Activated T-helper 17 cell treated with anti-CD3 and anti-CD28 coated beads, Interleukin-2, amount 50 U/mL, for 72 hours (primary cell): Measurements from ENCODE around the gene KLRC4. TPM values are rescaled to one million over a fixed set of nuclear protein-coding genes. Genes with fewer than 3 reads are reported as not detected.
"Not testable (repeated sequence)": the region's sequence is repeated elsewhere in the genome, so short reads cannot be mapped to it uniquely, and the experiment has no call there.

Source experiments
- ATAC-seq: fragments of 150-1000 bp; cut with Tn5 transposase; replicated peaks from 2 replicates; pipeline ENCODE4 v1.10.0; 2021; ENCODE audit warnings: mild to moderate bottlenecking, moderate library complexity
- H3K27ac Mint-ChIP-seq: one replicate; pipeline ENCODE4 v1.8.0; 2022; ENCODE audit warnings: mixed read lengths
- H3K27me3 Mint-ChIP-seq: one replicate; pipeline ENCODE4 v1.8.0; 2022; ENCODE audit warnings: mixed read lengths
- H3K36me3 Mint-ChIP-seq: one replicate; pipeline ENCODE4 v1.8.0; 2022; ENCODE audit warnings: low read depth, mild to moderate bottlenecking, mixed read lengths
- H3K4me1 Mint-ChIP-seq: one replicate; pipeline ENCODE4 v1.8.0; 2022; ENCODE audit warnings: mixed read lengths
- H3K4me3 Mint-ChIP-seq: one replicate; pipeline ENCODE4 v1.8.0; 2022; ENCODE audit warnings: mild to moderate bottlenecking, mixed read lengths
- H3K9me3 Mint-ChIP-seq: one replicate; pipeline ENCODE4 v1.8.0; 2022; ENCODE audit warnings: mixed read lengths
- total RNA-seq, 2 donors: library from RNA; stranded (reverse); gene quantifications; one replicate each; pipeline ENCODE4 v1.2.3, GENCODE V29; 2022

Gene KLRC4, protein sequence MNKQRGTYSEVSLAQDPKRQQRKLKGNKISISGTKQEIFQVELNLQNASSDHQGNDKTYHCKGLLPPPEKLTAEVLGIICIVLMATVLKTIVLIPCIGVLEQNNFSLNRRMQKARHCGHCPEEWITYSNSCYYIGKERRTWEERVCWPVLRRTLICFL
- total RNA-seq: not detected

DNA sequence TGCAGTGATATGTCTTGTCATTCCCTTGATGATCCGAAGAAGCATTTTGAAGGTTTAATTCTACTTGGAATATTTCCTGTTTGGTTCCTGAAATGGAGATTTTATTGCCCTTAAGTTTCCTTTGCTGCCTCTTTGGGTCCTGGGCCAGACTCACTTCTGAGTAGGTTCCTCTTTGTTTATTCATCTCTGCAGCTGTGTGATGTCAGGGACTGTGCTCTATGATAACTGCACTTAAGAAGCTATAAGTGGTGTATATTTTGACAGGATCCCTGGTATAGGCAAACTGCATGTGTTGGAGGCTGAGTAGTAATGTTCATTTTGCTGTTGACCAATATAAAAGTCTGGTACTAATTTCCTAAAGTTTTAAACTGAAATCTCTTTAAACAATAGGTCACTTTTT lies at the start of gene KLRC4:
TSS of gene KLRC4 (minus strand) at position 366 of the 400 bp plus-strand sequence. CDS start at position 184, 182 bp downstream.
- Mint-ChIP-seq H3K4me3 (no peak within 1 kb of the TSS), H3K36me3 (no peaks in the 10 kb centered on the region), H3K4me1 (no peaks in the 10 kb centered on the region), H3K27ac (no peak within 1 kb of the TSS), H3K27me3 (peaks cover 3% of the 10 kb centered on the region), H3K9me3 (no peaks in the 10 kb centered on the region)
- no peak for ATAC-seq

DNA sequence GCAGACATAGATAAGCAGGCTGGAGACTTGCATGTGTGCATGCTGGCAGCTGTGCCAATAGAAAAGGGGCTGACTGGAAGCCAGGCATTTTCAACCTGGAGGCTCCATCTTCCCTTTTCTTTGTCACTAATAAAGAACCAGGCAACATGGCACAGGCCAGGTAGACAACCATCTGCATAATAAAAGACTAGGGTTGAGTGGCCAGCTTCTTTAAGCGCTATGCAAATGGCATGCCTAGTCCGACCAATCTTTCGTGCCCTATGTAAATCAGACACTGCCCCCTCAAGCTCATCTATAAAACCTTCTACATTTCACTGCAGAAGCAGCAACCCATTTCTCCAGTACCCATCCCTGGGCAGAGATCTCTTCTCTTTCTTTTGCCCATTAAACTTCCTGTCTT lies 48.2 kb upstream of the KLRC4 start:
- Mint-ChIP-seq H3K4me3 (no peak overlapping the region), H3K9me3 (peaks cover 9% of the 10 kb centered on the region), H3K27me3 (peaks cover 7% of the 10 kb centered on the region), H3K27ac (no peak overlapping the region), H3K36me3 (no peaks in the 10 kb centered on the region), H3K4me1 (no peaks in the 10 kb centered on the region)
- ATAC-seq: no peak

DNA sequence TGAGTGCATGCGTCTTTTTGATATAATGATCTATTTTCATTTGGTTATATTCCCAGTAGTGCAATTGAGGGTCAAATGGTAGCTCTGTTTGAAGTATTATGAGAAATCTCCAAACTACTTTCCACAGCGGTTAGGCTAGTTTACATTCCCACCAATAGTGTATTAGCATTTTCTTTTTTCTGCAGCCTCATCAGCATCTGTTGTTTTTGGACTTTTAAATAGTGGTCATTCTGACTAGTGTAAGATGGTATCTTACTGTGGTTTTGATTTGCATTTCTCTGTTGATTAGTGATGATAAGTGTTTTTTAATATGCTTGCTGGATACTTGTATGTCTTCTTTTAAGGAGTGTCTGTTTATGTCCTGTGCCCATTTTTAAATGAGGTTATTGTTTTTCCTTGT lies 47.3 kb upstream of the KLRC4 start:
- Mint-ChIP-seq H3K27me3 (peaks cover 3% of the 10 kb centered on the region), H3K4me1 (no peaks in the 10 kb centered on the region), H3K4me3 (no peak overlapping the region), H3K9me3 (peaks cover 9% of the 10 kb centered on the region), H3K36me3 (no peaks in the 10 kb centered on the region), H3K27ac (no peak overlapping the region)
- no peak for ATAC-seq

DNA sequence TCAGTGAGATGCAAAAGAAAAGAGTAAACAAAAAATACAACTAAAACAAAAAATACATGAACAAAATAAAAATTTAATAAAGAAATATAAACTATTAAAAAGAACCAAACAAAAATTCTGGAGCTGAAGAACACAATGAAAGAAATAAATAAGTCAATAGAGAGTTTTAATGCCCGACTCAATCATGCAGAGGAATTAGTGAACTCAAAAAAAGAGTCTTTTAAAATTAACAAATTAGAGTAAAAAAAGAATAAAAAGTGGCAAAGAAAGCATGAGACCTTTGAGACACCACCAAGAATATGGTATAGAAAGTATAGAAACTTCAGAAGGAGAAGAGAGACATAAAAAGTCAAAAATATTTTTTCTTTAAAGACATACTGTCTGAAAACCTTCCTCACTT lies 46.2 kb upstream of the KLRC4 start:
- Mint-ChIP-seq H3K36me3 (no peaks in the 10 kb centered on the region), H3K9me3 (peaks cover 9% of the 10 kb centered on the region), H3K27ac (no peak overlapping the region), H3K27me3 (no peaks in the 10 kb centered on the region), H3K4me3 (no peak overlapping the region), H3K4me1 (no peaks in the 10 kb centered on the region)
- ATAC-seq: no peak

DNA sequence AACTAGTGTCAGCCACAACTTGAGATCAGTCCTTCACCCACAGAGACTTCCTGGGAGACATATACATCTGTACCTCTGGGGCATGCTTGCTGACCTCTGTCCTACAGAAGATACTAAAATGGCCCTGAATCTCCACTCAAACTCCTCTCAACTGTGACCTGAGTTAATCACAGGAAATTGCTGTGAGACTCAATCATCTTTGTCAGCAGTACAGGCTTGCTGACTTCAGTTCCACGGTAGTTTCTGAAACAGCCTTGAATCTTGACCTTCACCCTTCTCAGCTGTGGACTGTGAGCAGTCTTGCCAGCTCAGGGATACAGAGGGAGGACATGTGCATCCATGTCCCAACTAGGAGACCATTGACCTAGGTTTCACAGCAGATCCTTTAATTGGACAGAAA lies 45.0 kb upstream of the KLRC4 start:
- H3K36me3 Mint-ChIP-seq: no peaks in the 10 kb centered on the region
- H3K27ac Mint-ChIP-seq: no peak overlapping the region
- H3K4me1 Mint-ChIP-seq: no peaks in the 10 kb centered on the region
- peaks cover 9% of the 10 kb centered on the region for H3K9me3 Mint-ChIP-seq
- no peaks in the 10 kb centered on the region for H3K27me3 Mint-ChIP-seq
- no peak overlapping the region for H3K4me3 Mint-ChIP-seq
- no peak for ATAC-seq

DNA sequence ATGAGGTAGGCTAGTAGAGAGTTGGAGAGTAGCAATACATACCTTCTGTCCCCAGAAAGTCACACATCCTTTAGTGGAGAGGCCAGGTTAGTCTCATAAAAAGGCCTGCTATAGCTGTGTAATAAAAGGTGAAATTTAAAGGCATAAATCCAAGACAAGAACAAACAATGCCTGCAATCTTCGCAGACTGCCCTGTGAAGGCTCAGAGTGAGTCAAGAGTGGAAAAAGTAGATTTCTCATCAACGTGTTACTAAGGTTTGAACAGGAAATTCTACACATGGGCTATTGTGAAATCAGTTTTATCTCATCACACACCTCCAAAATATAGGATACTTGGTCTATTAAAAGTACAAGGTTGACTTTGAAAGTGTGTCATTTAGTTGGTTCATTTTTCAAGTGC lies 43.6 kb upstream of the KLRC4 start, which contains the start of gene KLRC1:
TSS of gene KLRC1 (minus strand) at position 222 of the 400 bp plus-strand sequence. CDS start 2,221 bp downstream, outside the sequence.
- Mint-ChIP-seq H3K4me3 (no peak within 1 kb of the TSS), H3K27ac (no peak within 1 kb of the TSS), H3K4me1 (no peaks in the 10 kb centered on the region), H3K9me3 (peaks cover 9% of the 10 kb centered on the region), H3K36me3 (no peaks in the 10 kb centered on the region), H3K27me3 (peaks cover 3% of the 10 kb centered on the region)
- no peak for ATAC-seq

DNA sequence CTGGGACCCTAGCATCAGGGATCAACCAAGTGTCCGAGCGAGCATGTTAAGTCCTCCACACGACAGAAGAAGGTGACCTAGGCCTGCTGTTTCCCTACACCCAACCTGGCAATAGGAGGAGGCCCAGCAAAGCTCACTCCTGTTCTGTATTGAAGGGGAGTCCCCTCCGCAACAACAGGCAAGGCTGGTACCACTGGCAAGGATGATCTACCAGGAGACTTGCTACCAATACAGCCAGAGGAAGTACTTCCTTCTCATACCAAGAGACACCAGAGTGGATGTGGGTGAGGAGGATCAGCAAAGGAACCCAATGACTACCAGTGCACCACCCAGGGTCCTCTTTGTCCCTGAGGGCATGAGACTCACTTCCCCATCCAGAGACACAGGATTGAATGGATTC lies 38.7 kb upstream of the KLRC4 start:
- no peak overlapping the region for H3K4me3 Mint-ChIP-seq
- no peak for ATAC-seq
- H3K4me1 Mint-ChIP-seq: no peaks in the 10 kb centered on the region
- peaks cover 5% of the 10 kb centered on the region for H3K27me3 Mint-ChIP-seq
- no peaks in the 10 kb centered on the region for H3K36me3 Mint-ChIP-seq
- no peak overlapping the region for H3K27ac Mint-ChIP-seq
- no peaks in the 10 kb centered on the region for H3K9me3 Mint-ChIP-seq

DNA sequence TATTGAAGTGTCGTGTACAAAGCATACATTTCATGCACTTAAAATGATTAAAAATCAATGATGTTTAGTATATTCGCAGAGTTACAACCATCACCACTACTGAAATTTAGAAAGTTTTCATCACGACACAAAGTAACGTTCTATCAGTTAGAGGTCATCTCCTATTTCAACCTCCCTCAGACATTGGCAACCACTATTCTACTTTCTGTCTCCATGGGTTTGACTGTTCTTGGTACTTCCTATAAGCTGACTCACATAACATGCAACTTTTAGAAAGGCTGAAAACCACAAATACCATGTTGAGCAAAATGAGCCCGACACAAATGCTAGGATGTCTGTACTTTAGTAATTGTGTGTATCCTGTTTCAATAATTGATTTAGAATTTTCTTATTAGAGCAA lies 36.5 kb upstream of the KLRC4 start:
- ATAC-seq: peak; percentile 75
- H3K36me3 Mint-ChIP-seq, H3K9me3 Mint-ChIP-seq, H3K4me3 Mint-ChIP-seq, H3K27me3 Mint-ChIP-seq, H3K4me1 Mint-ChIP-seq, H3K27ac Mint-ChIP-seq: not testable (repeated sequence)

DNA sequence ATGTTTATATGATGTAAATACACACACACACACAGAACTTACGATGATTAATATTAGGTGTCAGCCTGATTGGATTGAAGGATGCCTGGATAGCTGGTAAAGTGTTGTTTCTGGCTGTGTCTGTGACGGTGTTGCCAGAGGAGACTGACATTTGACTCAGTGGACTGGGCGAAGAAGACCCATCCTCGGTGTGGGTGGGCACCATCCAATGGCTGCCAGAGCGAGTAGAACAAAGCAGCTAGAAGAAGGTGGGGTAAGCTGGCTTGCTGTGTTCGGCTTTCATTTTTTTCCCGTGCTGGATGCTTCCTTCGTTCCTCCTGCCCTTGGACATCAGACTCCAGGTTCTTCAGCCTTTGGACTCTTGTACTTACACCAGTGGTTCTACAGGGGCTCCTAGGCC lies 31.6 kb upstream of the KLRC4 start:
- H3K27me3 Mint-ChIP-seq, H3K9me3 Mint-ChIP-seq, H3K36me3 Mint-ChIP-seq: not testable (repeated sequence)

DNA sequence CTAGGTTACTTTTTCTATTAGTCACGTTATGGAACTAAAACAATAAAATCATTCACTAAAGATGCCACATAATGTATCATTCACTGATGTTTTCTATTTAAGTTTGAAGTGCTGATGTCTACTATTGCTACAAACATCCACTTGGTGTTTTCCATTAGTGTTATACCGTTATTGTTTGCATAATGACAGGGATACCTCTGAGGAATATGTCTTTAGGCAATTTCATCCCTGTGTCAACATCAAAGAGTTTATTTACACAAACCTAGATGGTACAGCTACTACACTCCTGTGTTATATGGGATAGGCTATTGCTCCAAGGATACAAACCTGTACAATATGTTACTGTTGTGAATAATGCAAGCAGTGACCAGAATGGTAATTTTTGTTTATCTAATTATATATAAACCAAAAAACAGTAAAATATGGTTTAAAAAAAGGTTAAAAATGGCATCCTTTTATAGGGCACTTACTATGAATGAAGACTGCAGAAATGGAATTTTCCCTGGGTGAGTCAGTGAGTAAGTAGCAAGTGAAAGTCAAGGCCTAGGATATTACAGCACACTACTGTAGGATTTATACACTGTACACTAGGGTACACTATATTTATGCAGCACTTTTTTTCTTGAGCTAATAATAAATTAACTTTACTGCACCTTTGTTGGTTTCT lies 30.2 kb upstream of the KLRC4 start:
- not testable (repeated sequence) for H3K4me3 Mint-ChIP-seq, H3K9me3 Mint-ChIP-seq, ATAC-seq

More for the DNA sequence above, 31.6 kb upstream of the KLRC4 start:
- H3K4me3 Mint-ChIP-seq, H3K4me1 Mint-ChIP-seq, ATAC-seq, H3K27ac Mint-ChIP-seq: not testable (repeated sequence)

DNA sequence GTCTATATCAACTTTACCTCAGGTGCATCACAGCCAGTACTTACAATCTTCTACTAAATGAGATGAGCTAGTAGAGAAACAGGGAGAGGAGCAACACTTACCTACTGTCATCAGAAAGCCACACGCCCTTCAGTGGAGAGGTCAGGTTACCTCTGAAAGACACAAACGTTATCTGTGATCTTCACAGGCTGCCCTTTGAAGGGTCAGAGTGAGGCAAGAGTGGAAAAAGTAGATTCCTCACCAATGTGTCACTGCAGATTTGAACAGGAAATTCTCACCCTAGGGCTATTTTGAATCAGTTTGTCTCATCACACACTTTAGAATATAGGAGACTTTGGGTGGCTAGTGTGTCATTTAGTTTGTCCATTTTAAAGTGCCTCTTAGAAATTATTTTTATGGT lies 28.0 kb upstream of the KLRC4 start:
- ATAC-seq: peak; percentile 19
- not testable (repeated sequence) for H3K36me3 Mint-ChIP-seq, H3K9me3 Mint-ChIP-seq, H3K4me3 Mint-ChIP-seq, H3K27ac Mint-ChIP-seq, H3K4me1 Mint-ChIP-seq, H3K27me3 Mint-ChIP-seq

More for the DNA sequence above, 30.2 kb upstream of the KLRC4 start:
- not testable (repeated sequence) for H3K27me3 Mint-ChIP-seq, H3K27ac Mint-ChIP-seq, H3K36me3 Mint-ChIP-seq, H3K4me1 Mint-ChIP-seq

DNA sequence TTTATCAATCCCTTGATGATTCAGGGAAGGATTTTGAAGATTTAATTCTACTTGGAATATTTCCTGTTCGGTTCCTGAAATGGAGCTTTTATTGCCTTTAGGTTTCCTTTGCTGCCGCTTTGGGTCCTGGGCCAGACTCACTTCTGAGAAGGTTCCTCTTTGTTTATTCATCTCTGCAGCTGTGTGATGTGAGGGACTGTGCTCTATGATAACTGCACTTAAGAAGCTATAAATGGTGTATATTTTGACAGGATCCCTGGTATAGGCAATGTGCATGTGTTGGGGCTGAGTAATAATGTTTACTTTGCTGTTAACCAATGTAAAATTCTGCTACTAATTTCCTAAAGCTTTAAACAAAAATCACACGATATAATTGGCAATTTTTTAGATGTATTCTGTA lies 26.3 kb upstream of the KLRC4 start, which contains the start of gene KLRC2:
TSS of gene KLRC2 (minus strand) at position 195 of the 400 bp plus-strand sequence. CDS start at position 171, 24 bp downstream.
- H3K36me3 Mint-ChIP-seq, ATAC-seq, H3K27ac Mint-ChIP-seq, H3K9me3 Mint-ChIP-seq, H3K4me1 Mint-ChIP-seq, H3K4me3 Mint-ChIP-seq, H3K27me3 Mint-ChIP-seq: not testable (repeated sequence)

DNA sequence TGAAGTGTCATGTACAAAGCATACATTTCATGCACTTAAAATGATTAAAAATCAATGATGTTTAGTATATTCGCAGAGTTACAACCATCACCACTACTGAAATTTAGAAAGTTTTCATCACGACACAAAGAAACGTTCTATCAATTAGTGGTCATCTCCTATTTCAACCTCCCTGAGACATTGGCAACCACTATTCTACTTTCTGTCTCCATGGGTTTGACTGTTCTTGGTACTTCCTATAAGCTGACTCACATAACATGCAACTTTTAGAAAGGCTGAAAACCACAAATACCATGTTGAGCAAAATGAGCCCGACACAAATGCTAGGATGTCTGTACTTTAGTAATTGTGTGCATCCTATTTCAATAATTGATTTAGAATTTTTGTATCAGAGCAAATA lies 21.1 kb upstream of the KLRC4 start:
- ATAC-seq: peak; percentile 47
- H3K27ac Mint-ChIP-seq, H3K4me3 Mint-ChIP-seq, H3K9me3 Mint-ChIP-seq, H3K4me1 Mint-ChIP-seq, H3K27me3 Mint-ChIP-seq, H3K36me3 Mint-ChIP-seq: not testable (repeated sequence)

DNA sequence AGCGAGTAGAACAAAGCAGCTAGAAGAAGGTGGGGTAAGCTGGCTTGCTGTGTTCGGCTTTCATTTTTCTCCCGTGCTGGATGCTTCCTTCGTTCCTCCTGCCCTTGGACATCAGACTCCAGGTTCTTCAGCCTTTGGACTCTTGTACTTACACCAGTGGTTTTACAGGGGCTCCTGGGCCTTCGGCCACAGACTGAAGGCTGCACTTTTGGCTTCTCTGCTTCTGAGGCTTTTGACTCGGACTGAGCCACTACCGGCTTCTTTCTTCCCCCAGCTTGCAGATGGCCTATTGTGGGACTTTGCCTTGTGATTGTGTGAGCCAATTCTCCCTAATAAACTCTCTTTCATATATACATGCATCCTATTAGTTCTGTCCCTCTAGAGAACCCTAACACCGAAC lies 16.4 kb upstream of the KLRC4 start:
- not testable (repeated sequence) for H3K4me1 Mint-ChIP-seq, H3K4me3 Mint-ChIP-seq, H3K27ac Mint-ChIP-seq, ATAC-seq, H3K36me3 Mint-ChIP-seq, H3K27me3 Mint-ChIP-seq, H3K9me3 Mint-ChIP-seq

DNA sequence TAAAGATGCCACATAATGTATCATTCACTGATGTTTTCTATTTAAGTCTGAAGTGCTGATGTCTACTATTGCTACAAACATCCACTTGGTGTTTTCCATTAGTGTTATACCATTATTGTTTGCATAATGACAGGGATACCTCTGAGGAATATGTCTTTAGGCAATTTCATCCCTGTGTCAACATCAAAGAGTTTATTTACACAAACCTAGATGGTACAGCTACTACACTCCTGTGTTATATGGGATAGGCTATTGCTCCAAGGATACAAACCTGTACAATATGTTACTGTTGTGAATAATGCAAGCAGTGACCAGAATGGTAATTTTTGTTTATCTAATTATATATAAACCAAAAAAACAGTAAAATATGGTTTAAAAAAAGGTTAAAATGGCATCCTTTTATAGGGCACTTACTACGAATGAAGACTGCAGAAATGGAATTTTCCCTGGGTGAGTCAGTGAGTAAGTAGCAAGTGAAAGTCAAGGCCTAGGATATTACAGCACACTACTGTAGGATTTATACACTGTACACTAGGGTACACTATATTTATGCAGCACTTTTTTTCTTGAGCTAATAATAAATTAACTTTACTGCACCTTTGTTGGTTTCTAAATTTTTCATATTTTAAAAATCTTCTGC lies 14.8 kb upstream of the KLRC4 start:
- H3K27me3 Mint-ChIP-seq, H3K4me1 Mint-ChIP-seq, H3K4me3 Mint-ChIP-seq, H3K9me3 Mint-ChIP-seq, H3K36me3 Mint-ChIP-seq, ATAC-seq, H3K27ac Mint-ChIP-seq: not testable (repeated sequence)
